PFSK-1 (cell line): ENCODE results near the gene DCLRE1B.

Experiments
- FOXP2 ChIP-seq: optimal IDR thresholded peaks from 2 replicates; pipeline ENCODE3; 2011; ENCODE audit warnings: borderline replicate concordance, control low read depth, inconsistent platforms; ENCODE audit not compliant: insufficient read depth; ENCODE audit errors: extremely low read length, extremely low read depth
- POLR2AphosphoS5 ChIP-seq: IDR thresholded peaks from 2 replicates; pipeline ENCODE4 v1.6.1; 2012; ENCODE audit warnings: low read depth, mild to moderate bottlenecking, control low read depth, low read length, moderate library complexity
- REST ChIP-seq, 2 experiments: IDR thresholded peaks; 2 replicates each; pipeline versions ENCODE4 v1.6.1 to v1.8.0; 2011 to 2012; ENCODE audit warnings: low read depth in 2 of 2, low read length in 2 of 2, control low read depth in 1 of 2, inconsistent platforms in 1 of 2, mild to moderate bottlenecking in 1 of 2, moderate library complexity in 1 of 2; ENCODE audit not compliant: insufficient read depth in 1 of 2
- SIN3A ChIP-seq: IDR thresholded peaks from 2 replicates; pipeline ENCODE4 v1.6.1; 2012; ENCODE audit warnings: mild to moderate bottlenecking, low read length, moderate library complexity, borderline replicate concordance; ENCODE audit not compliant: insufficient read depth
- TAF1 ChIP-seq: IDR thresholded peaks from 2 replicates; pipeline ENCODE4 v1.6.1; 2012; ENCODE audit warnings: low read length, control low read depth, borderline replicate concordance; ENCODE audit not compliant: insufficient read depth

The DCLRE1B gene

GRCh38 chr1:113903501-113904292 lies 1.4 kb upstream of the DCLRE1B start:
- TF ChIP-seq REST (IDR thresholded peaks at IDR 0.05; ENCODE audit: insufficient read depth in 1 of 2, low read depth in 2 of 2, low read length in 2 of 2) (no peak), FOXP2 (no peak), TAF1 (no peak), SIN3A (no peak), POLR2AphosphoS5 (no peak)

- TF ChIP-seq POLR2AphosphoS5 (no peak), TAF1 (no peak), FOXP2 (no peak), SIN3A (no peak), REST (IDR thresholded peaks at IDR 0.05; ENCODE audit: insufficient read depth in 1 of 2, low read depth in 2 of 2, low read length in 2 of 2) (no peak; a peak in 1 of 4 replicates)
Measured at GRCh38 chr1:113904293-113904673, 843 bp upstream of the DCLRE1B start.

GRCh38 chr1:113905435-113905861 lies 322 bp downstream of the DCLRE1B start:
- 0 out of 2 replicates have a peak, but pooled peaks have one; percentile 67 for TF ChIP-seq SIN3A
- TF ChIP-seq TAF1, result no peak

- TF ChIP-seq REST (IDR thresholded peaks at IDR 0.05; ENCODE audit: insufficient read depth in 1 of 2, low read depth in 2 of 2, low read length in 2 of 2) (no peak), TAF1 (no peak), SIN3A (no peak), FOXP2 (no peak), POLR2AphosphoS5 (no peak)
Measured at GRCh38 chr1:113912594-113913311, 7.6 kb downstream of the DCLRE1B start.

- TF ChIP-seq TAF1 (no peak), POLR2AphosphoS5 (no peak), SIN3A (no peak), FOXP2 (no peak), REST (IDR thresholded peaks at IDR 0.05; ENCODE audit: insufficient read depth in 1 of 2, low read depth in 2 of 2, low read length in 2 of 2) (no peak)
Measured at GRCh38 chr1:113913312-113913668, 8.2 kb downstream of the DCLRE1B start.
